ENCODE results near the gene MYRF.

DNA sequence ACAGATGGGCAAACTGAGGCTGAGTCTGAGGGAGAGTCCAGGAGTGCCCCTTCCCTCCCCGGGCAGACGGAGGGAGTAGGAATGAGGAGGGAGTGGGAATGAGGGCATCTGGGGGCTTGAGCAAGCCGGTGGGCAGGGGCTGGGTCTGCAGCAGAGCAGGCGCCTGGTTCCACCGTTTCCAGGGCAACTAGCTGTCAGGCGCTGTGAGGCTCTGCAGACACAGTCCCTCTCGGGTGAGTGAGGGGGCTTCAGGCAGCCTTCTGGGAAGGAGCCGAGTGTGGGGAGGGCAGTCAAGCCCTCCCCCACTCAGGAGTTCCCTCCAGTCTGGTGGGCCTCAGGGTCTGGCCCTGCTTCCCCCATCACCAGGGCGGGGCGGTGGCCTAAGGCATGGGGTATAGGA lies 20.9 kb downstream of the MYRF start:
- TF ChIP-seq, protein P1, sequence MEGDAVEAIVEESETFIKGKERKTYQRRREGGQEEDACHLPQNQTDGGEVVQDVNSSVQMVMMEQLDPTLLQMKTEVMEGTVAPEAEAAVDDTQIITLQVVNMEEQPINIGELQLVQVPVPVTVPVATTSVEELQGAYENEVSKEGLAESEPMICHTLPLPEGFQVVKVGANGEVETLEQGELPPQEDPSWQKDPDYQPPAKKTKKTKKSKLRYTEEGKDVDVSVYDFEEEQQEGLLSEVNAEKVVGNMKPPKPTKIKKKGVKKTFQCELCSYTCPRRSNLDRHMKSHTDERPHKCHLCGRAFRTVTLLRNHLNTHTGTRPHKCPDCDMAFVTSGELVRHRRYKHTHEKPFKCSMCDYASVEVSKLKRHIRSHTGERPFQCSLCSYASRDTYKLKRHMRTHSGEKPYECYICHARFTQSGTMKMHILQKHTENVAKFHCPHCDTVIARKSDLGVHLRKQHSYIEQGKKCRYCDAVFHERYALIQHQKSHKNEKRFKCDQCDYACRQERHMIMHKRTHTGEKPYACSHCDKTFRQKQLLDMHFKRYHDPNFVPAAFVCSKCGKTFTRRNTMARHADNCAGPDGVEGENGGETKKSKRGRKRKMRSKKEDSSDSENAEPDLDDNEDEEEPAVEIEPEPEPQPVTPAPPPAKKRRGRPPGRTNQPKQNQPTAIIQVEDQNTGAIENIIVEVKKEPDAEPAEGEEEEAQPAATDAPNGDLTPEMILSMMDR (IDR thresholded peaks at IDR 0.05): no peak
- no peak for TF ChIP-seq POLR2A (IDR thresholded peaks at IDR 0.05)

Measured in heart left ventricle (tissue), 13 donors.